ENCODE data around the gene SULT1C2. TPM values are rescaled to one million over a fixed set of nuclear protein-coding genes. Genes with fewer than 3 reads are reported as not detected.

SULT1C2 gene
- total and polyA plus RNA-seq, 9 of the 15 experiments (the other 6 are each of a cell fraction or from before 2014, with no cell fraction given): 0.22 TPM; not detected in 8

DNA sequence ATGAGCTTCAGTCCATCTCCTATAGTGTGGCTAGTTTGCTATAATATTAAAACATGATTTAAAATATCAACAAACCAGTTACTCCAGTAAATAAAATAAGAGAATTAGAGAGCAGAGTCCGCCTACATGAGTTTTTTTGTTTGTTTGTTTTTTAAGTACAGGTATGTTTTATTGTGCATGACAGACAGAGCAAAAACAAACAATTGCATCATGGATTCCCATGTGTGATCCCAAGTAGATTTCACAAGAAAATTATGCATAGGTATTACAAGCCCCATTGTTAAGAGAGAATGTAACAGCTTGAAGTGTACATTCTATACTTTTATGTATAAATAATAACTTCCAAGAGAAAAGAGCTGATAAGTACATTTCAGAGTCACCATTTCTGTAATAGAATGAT is 27.9 kb upstream of the SULT1C2 start (continued):
- TF ChIP-seq, protein P1, sequence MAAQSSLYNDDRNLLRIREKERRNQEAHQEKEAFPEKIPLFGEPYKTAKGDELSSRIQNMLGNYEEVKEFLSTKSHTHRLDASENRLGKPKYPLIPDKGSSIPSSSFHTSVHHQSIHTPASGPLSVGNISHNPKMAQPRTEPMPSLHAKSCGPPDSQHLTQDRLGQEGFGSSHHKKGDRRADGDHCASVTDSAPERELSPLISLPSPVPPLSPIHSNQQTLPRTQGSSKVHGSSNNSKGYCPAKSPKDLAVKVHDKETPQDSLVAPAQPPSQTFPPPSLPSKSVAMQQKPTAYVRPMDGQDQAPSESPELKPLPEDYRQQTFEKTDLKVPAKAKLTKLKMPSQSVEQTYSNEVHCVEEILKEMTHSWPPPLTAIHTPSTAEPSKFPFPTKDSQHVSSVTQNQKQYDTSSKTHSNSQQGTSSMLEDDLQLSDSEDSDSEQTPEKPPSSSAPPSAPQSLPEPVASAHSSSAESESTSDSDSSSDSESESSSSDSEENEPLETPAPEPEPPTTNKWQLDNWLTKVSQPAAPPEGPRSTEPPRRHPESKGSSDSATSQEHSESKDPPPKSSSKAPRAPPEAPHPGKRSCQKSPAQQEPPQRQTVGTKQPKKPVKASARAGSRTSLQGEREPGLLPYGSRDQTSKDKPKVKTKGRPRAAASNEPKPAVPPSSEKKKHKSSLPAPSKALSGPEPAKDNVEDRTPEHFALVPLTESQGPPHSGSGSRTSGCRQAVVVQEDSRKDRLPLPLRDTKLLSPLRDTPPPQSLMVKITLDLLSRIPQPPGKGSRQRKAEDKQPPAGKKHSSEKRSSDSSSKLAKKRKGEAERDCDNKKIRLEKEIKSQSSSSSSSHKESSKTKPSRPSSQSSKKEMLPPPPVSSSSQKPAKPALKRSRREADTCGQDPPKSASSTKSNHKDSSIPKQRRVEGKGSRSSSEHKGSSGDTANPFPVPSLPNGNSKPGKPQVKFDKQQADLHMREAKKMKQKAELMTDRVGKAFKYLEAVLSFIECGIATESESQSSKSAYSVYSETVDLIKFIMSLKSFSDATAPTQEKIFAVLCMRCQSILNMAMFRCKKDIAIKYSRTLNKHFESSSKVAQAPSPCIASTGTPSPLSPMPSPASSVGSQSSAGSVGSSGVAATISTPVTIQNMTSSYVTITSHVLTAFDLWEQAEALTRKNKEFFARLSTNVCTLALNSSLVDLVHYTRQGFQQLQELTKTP (IDR thresholded peaks at IDR 0.05; ENCODE audit: low read depth in 1 of 2, partially characterized antibody in 2 of 2): no peak
- TF ChIP-seq CREBBP (IDR thresholded peaks at IDR 0.05; ENCODE audit: low read depth, low read length): no peak
- no peak for TF ChIP-seq YBX1 (IDR thresholded peaks at IDR 0.05)
- no peak for TF ChIP-seq MAZ (CRISPR knock-in tag; conservative IDR thresholded peaks at IDR 0.05 in 1 of 2, IDR thresholded peaks at IDR 0.05 in 1 of 2)
- no peak for TF ChIP-seq ERF (CRISPR knock-in tag; IDR thresholded peaks at IDR 0.05)

DNA sequence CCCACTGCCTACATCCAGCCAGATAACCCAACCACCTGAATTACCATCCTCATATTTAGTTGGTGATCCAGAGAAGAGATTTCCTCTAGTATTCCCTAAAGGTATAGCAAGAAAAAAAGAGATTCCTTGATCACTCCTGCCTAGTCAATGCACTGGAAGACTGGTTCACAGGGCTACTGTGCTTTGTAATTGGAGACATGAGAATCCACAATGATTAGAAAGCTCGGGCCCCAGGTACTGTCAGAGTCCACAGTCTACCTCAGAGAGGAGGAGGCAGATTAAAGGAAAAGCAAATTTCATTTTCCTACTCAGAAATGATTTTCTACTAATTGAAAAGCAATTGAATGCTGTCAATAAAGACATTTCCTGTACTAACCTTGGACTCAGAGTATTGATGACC is 26.7 kb upstream of the SULT1C2 start:
- intact Hi-C loops (cut with micrococcal nuclease): no loop called here
- Histone ChIP-seq H3K4me2 (ENCODE audit: insufficient read depth, low read length) (no peak overlapping the region), H3K27ac (ENCODE audit: extremely low read depth, low read depth, low read length) (no peak overlapping the region), H3K79me2 (ENCODE audit: control insufficient read depth, insufficient read depth, low read length) (no peaks in the 10 kb centered on the region), H2AFZ (ENCODE audit: low read depth, low read length) (no peak overlapping the region), H3K9me3 (replicated peaks; ENCODE audit: control insufficient read depth, insufficient read depth, low read depth, low read length) (no peaks in the 10 kb centered on the region), H3K4me3 (no peak overlapping the region), H3K9ac (ENCODE audit: insufficient read depth in 1 of 2, low read depth in 2 of 2, low read length in 2 of 2) (no peak overlapping the region), H3K4me1 (replicated peaks in 1 of 2; ENCODE audit: control insufficient read depth in 2 of 2, insufficient read depth in 2 of 2, low read length in 2 of 2) (no peaks in the 10 kb centered on the region), H3K27me3 (ENCODE audit: control insufficient read depth in 2 of 2, insufficient read depth in 2 of 2, low read length in 2 of 2) (no peaks in the 10 kb centered on the region), H3K36me3 (ENCODE audit: control insufficient read depth, insufficient read depth, low read length) (no peaks in the 10 kb centered on the region), H4K20me1 (replicated peaks; ENCODE audit: control insufficient read depth, insufficient read depth, low read length) (no peaks in the 10 kb centered on the region), H3K9me1 (ENCODE audit: control insufficient read depth, insufficient read depth, low read length) (no peaks in the 10 kb centered on the region)
- no peak for TF ChIP-seq SRSF3 (IDR thresholded peaks at IDR 0.05; ENCODE audit: insufficient read depth, low read length)
- no peak for TF ChIP-seq PHTF2 (CRISPR knock-in tag; IDR thresholded peaks at IDR 0.05)
- no peak for FAIRE-seq
- ATAC-seq: no peak
- ChIA-PET POLR2A (no interaction called here), CTCF (ENCODE audit: low intra/inter-chr PET ratio) (no interaction called here)
- in situ Hi-C loops (cut with MboI): no loop called here
- no peak for DNase-seq (ENCODE audit: extremely low read depth in 1 of 4, low spot score in 3 of 4)
- WGBS (ENCODE audit: insufficient coverage, low coverage, missing lambda C conversion rate): 0% methylated on average over 1 of the region's 1 CpG
- BruUV-seq (replicated peaks): no TSS peak
